Fibroblast of pulmonary artery (primary cell): ENCODE data around the gene RASGRP3.

Source experiments
- DNase-seq: peaks from one replicate; pipeline ENCODE4 v3.0.0-alpha.2; 2010; ENCODE audit warnings: low read depth
- H3K4me3 ChIP-seq: replicated peaks from 2 replicates; pipeline ENCODE4 v1.5.1; 2011; ENCODE audit warnings: low read depth, mild to moderate bottlenecking, control low read depth, low read length, moderate library complexity
- TF ChIP-seq, protein P1 (sequence below): IDR thresholded peaks from 2 replicates; pipeline ENCODE4 v1.5.1; 2011; ENCODE audit warnings: mild to moderate bottlenecking, control low read depth, low read length, inconsistent platforms; ENCODE audit errors: missing control alignments

RASGRP3 gene

DNA sequence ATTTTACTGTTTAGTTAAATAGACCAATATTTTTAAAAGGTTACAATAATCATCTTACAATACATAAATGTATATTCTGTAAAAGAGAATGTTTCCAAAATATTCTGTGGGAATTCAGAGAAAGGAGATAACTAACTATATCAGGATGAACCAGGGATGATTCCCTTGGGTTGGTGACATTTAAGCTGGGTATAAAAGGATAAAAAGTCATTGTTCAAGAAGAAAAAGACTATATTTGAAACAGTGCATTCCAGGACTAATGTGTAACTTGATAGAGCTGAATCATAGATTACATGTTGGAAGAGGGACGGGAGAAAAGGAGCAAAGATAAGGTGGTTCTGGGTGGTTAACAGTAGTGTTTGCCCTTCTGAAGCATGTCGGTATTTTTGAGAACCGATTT lies 10.1 kb downstream of the RASGRP3 start:
- DNase-seq = no peak
- H3K4me3 ChIP-seq = no peak overlapping the region
- TF ChIP-seq, protein P1, sequence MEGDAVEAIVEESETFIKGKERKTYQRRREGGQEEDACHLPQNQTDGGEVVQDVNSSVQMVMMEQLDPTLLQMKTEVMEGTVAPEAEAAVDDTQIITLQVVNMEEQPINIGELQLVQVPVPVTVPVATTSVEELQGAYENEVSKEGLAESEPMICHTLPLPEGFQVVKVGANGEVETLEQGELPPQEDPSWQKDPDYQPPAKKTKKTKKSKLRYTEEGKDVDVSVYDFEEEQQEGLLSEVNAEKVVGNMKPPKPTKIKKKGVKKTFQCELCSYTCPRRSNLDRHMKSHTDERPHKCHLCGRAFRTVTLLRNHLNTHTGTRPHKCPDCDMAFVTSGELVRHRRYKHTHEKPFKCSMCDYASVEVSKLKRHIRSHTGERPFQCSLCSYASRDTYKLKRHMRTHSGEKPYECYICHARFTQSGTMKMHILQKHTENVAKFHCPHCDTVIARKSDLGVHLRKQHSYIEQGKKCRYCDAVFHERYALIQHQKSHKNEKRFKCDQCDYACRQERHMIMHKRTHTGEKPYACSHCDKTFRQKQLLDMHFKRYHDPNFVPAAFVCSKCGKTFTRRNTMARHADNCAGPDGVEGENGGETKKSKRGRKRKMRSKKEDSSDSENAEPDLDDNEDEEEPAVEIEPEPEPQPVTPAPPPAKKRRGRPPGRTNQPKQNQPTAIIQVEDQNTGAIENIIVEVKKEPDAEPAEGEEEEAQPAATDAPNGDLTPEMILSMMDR = no peak

DNA sequence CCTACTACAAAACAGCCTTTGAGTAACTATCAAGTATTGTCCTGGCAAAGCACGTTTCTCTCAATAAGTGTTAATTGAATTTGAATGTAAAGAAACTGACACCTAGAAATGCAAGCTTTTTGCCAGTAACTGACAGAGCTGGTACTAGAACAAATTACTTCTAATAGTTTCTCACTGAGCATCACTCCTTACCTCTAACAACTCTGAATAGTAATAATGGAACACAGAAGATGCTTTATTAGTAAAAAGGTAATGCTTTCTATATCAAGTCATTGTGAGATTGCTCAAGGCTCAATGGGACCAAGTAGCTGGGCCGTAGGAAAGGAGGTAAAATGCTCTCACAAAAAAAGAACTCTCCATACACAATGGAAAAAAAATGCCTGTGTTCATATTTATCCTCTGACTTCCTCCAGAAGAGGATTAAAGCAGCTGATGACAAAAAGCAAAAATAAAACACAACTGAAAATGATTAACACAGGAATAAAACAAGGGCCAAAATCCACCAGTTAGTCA lies 11.8 kb downstream of the RASGRP3 start:
- TF ChIP-seq, protein P1 = no peak
- DNase-seq = no peak
- H3K4me3 ChIP-seq = no peak overlapping the region

DNA sequence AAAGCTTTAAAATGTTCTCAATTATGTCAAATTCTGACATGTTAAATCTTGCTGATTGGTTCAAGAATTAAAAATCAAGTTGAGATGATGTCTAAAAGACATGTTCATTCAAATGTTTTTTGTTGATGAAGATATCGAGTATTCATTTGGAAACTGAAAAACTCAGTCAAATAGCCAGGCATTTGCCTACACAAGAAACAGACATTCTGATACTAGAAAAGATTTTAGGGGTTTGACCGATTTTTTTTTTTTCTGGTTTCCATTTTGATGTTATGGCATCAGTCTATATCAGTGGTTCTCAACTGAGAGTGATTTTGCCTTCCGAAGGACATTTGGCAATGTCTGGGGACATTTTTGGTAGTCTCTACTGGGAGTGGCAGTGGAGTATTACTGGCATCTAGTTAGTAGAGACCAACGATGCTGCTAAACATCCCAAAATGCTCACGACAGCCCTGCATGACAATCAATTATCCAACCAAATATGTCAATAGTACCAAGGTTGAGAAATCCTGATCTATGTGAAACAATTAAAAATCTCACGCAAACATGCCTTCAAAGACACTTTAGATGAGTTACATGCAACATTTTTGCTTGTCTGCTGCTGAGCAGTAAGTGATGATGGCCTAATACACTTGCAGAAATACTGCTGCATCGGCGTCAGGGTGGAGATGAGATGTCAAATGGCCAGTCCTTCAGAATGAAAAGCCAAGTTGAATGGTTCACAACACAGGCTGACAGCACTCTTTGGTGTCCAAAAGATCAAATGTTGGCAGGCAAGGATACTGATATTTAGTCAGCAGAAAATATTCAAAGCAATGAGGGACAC lies 12.5 kb downstream of the RASGRP3 start:
- no peak for DNase-seq
- H3K4me3 ChIP-seq = no peak overlapping the region
- TF ChIP-seq, protein P1 = no peak

DNA sequence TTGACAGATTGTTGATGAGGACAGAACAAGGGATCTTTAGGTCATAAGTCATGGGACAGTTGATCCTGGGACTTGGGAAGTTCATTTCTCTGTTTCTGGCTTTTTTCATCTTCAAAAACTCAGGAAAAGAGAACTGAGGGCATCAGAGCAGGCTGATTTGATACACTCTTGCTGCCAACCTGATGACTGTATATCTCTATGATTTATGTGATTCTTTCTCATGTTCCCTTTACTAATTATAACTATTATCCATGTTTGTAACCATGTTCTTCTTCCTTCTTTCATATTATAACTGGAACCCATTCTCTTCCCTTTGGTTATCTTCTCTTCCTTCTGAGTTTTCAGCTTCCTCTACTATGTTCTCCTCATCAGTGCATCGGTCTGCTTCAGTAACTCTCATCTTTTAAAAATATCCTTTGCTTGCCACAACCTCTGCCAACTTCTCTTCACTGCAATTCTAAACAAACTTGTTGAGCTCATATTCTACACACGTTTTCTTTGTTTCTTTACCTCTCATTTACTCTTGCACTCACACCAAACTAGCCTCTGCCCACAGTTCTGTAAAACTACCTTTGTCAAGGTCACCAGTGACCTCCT lies 13.5 kb downstream of the RASGRP3 start:
- DNase-seq = no peak
- H3K4me3 ChIP-seq = no peak overlapping the region
- TF ChIP-seq, protein P1 = no peak

DNA sequence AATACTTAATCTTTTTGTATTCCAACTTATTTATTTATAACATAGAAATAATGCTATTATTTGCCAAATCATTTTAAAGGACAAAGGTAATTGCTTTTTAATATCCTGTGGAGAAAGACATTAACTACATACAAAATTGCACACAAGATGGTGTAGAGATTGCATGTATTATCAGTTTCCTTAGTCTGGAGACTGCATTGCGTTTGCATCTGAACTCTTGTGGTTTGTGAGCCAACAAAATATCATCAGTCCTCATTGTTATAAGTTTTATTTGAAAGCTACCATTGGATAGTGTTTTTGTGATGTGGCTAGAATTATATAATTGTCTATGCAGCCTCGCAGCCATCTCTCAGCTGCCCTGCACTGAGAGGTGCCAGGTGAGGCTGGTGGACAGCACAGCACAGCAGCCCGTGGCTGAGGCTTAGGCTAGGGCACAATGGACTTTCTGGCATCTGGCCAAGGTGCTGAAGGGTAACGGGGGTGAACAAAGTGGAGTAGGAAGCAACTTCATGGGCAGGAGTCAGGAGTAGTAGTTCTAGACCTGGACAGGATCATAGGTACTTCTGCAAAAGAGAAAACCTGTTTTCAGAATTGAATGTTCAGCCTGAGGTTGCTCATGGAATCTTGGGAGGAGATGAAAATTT lies 15.1 kb downstream of the RASGRP3 start:
- DNase-seq = no peak
- H3K4me3 ChIP-seq = no peak overlapping the region
- TF ChIP-seq, protein P1 = no peak

DNA sequence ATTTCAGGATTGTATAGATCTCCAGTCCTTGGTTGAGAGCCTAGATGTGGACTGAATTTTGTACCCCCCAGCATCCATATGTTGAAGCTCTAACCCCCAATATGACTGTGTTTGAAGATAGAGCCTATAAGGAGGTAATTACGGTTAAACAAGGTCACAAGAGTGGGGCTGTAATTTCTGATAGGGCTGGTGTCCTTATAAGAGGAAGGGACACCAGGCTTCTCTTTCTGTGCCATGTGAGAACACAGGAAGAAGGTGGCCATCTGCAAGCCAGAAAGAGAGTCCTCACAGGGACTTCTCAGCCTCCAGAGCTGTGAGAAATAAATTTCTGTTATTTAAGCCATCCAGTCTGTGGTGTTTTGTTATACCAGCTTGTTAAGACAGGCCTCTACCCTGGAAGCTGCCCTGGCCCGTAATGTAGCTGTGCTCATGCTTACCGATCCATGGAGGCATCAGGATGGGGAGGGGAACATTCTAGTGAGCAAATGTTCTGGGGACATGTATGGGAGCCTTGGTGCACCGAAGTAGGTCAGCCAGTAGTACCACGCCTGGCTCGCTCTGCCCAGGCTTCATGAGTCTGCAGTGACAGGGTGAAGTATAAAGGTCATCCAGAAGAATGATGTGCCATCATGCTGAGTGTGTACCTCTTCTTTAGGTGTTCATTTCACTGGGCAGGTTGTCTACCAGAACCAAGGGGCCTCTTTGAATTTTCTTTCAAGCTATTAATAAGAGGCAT lies 16.1 kb downstream of the RASGRP3 start:
- no peak for DNase-seq
- TF ChIP-seq, protein P1 = no peak
- no peak overlapping the region for H3K4me3 ChIP-seq
